Measurements from ENCODE around the gene CHST6.

Gene CHST6

DNA sequence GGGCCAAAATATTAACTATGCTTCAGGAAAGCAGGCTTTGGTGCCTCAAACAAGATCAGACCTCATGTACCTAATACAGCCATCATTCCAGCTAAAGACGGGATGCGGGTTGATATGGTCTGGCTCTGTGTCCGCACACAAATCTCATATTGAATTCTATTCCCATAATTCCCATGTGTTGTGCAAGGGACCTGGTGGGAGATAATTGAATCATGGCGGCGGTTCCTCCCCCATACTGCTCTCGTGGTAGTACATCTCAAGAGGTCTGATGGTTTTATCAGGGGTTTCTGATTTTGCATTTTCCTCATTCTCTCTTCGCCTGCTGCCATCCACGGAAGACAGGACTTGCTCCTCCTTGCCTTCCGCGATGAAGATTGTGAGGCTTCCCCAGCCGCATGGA, 19.1 kb upstream of the CHST6 start:
- Histone ChIP-seq H2AK5ac (ENCODE audit: low read depth, low read length) (no peak overlapping the region), H3K4me1 (ENCODE audit: control insufficient read depth in 2 of 2, insufficient read depth in 1 of 2, low read depth in 1 of 2, low read length in 2 of 2) (peaks cover 0 to 4% of the 10 kb centered on the region in 2 donors), H2BK12ac (ENCODE audit: low read length) (no peak overlapping the region), H2BK15ac (ENCODE audit: low read length) (no peak overlapping the region), H4K8ac (ENCODE audit: low read depth, low read length) (no peak overlapping the region), H3K79me1 (ENCODE audit: low read depth, low read length) (no peaks in the 10 kb centered on the region), H3K36me3 (replicated peaks in 1 of 2; ENCODE audit: control insufficient read depth in 2 of 2, insufficient read depth in 2 of 2, low read length in 2 of 2) (no peaks in the 10 kb centered on the region), H3K4me2 (ENCODE audit: insufficient read depth, low read length, poor library complexity, severe bottlenecking) (no peak overlapping the region), H3K18ac (ENCODE audit: low read length) (no peak overlapping the region), H3K4ac (ENCODE audit: low read length) (no peak overlapping the region), H4K91ac (ENCODE audit: low read depth, low read length, poor library complexity) (no peak overlapping the region), H3K9ac (ENCODE audit: low read depth, low read length, poor library complexity) (no peak overlapping the region), H2BK120ac (ENCODE audit: low read depth, low read length) (no peak overlapping the region), H3K23ac (ENCODE audit: low read depth, low read length, poor library complexity) (no peak overlapping the region), H2BK5ac (ENCODE audit: low read length) (no peak overlapping the region), H3K9me3 (replicated peaks in 1 of 2; ENCODE audit: control insufficient read depth in 2 of 2, insufficient read depth in 1 of 2, low read depth in 1 of 2, low read length in 2 of 2) (peaks cover 0 to 1% of the 10 kb centered on the region in 2 donors), H2AFZ (ENCODE audit: low read length) (no peak overlapping the region), H3K4me3 (ENCODE audit: low read length in 2 of 2) (no peak overlapping the region), H3K27me3 (ENCODE audit: control insufficient read depth in 3 of 3, insufficient read depth in 3 of 3, low read depth in 1 of 3, low read length in 3 of 3) (no peaks in the 10 kb centered on the region), H3K27ac (replicated peaks; ENCODE audit: low read length) (no peak overlapping the region), H3K14ac (ENCODE audit: low read length) (no peak overlapping the region)
- no peak for DNase-seq (ENCODE audit: low spot score)
- WGBS, 2 donors (ENCODE audit: extremely low coverage in 2 of 2, insufficient read length in 2 of 2, insufficient replicate concordance in 1 of 2), result no CpG with 5 or more reads among the region's 11 CpGs

DNA sequence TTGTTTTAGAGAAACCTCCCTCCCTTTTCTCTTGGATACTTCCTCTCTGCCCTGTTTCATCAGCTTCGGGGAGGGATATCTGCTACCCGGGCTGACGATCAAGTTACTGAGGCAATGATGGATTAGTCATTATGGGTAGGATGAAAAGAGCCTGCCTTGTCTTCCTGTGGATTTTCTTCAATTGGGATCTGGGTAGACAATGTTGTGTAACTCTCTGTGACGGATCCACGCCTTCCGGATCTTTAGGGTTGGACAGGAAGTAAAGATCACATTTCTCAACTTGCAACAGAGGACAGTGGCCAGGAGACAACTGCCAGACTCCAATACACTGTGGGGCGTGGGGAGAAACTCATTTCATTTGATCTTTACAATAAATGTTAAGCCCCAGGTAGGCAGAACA, 11.3 kb upstream of the CHST6 start:
- Histone ChIP-seq H2BK15ac (ENCODE audit: low read length) (no peak overlapping the region), H3K9me3 (replicated peaks in 1 of 2; ENCODE audit: control insufficient read depth in 2 of 2, insufficient read depth in 1 of 2, low read depth in 1 of 2, low read length in 2 of 2) (no peaks in the 10 kb centered on the region), H2AK5ac (ENCODE audit: low read depth, low read length) (no peak overlapping the region), H4K8ac (ENCODE audit: low read depth, low read length) (no peak overlapping the region), H3K18ac (ENCODE audit: low read length) (no peak overlapping the region), H2AFZ (ENCODE audit: low read length) (peak overlapping the region; percentile 26), H2BK12ac (ENCODE audit: low read length) (no peak overlapping the region), H3K4ac (ENCODE audit: low read length) (no peak overlapping the region), H3K4me3 (ENCODE audit: low read length in 2 of 2) (no peak overlapping the region), H3K36me3 (replicated peaks in 1 of 2; ENCODE audit: control insufficient read depth in 2 of 2, insufficient read depth in 2 of 2, low read length in 2 of 2) (no peaks in the 10 kb centered on the region), H3K4me2 (ENCODE audit: insufficient read depth, low read length, poor library complexity, severe bottlenecking) (no peak overlapping the region), H3K27me3 (ENCODE audit: control insufficient read depth in 3 of 3, insufficient read depth in 3 of 3, low read depth in 1 of 3, low read length in 3 of 3) (no peaks in the 10 kb centered on the region), H2BK5ac (ENCODE audit: low read length) (no peak overlapping the region), H3K9ac (ENCODE audit: low read depth, low read length, poor library complexity) (no peak overlapping the region), H2BK120ac (ENCODE audit: low read depth, low read length) (no peak overlapping the region), H3K23ac (ENCODE audit: low read depth, low read length, poor library complexity) (no peak overlapping the region), H3K4me1 (ENCODE audit: control insufficient read depth in 2 of 2, insufficient read depth in 1 of 2, low read depth in 1 of 2, low read length in 2 of 2) (peaks cover 0 to 4% of the 10 kb centered on the region in 2 donors), H3K79me1 (ENCODE audit: low read depth, low read length) (no peaks in the 10 kb centered on the region), H3K14ac (ENCODE audit: low read length) (no peak overlapping the region), H3K27ac (replicated peaks; ENCODE audit: low read length) (no peak overlapping the region), H4K91ac (ENCODE audit: low read depth, low read length, poor library complexity) (no peak overlapping the region)
- WGBS, 2 donors (ENCODE audit: extremely low coverage in 2 of 2, insufficient read length in 2 of 2, insufficient replicate concordance in 1 of 2), result no CpG with 5 or more reads among the region's 7 CpGs
- no peak for DNase-seq (ENCODE audit: low spot score)

DNA sequence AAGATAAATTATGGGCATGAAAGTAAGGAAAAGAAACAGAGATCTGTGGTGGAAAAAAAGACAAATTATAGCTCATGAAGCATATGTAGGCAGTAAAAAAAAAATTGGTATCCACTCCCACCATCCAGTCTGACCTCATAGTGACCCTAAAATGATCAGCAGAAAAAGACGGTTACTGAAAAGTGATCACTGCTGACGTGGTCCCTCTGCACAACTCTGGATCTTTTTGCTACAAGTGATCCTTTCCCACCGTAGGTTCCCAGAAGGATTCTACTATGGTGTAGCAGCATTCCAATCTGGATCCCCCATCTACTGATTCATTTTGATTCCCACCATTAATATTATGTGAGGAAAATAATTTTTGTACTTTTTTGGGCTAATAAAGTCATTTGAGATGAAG, 10.9 kb upstream of the CHST6 start:
- Histone ChIP-seq H2BK12ac (ENCODE audit: low read length) (no peak overlapping the region), H3K79me1 (ENCODE audit: low read depth, low read length) (no peaks in the 10 kb centered on the region), H2AFZ (ENCODE audit: low read length) (peak overlapping the region; percentile 26), H3K9ac (ENCODE audit: low read depth, low read length, poor library complexity) (no peak overlapping the region), H3K4me1 (ENCODE audit: control insufficient read depth in 2 of 2, insufficient read depth in 1 of 2, low read depth in 1 of 2, low read length in 2 of 2) (peaks cover 0 to 4% of the 10 kb centered on the region in 2 donors), H3K4me2 (ENCODE audit: insufficient read depth, low read length, poor library complexity, severe bottlenecking) (no peak overlapping the region), H3K4ac (ENCODE audit: low read length) (no peak overlapping the region), H2AK5ac (ENCODE audit: low read depth, low read length) (no peak overlapping the region), H4K8ac (ENCODE audit: low read depth, low read length) (no peak overlapping the region), H3K4me3 (ENCODE audit: low read length in 2 of 2) (no peak overlapping the region), H3K18ac (ENCODE audit: low read length) (no peak overlapping the region), H2BK15ac (ENCODE audit: low read length) (no peak overlapping the region), H3K27me3 (ENCODE audit: control insufficient read depth in 3 of 3, insufficient read depth in 3 of 3, low read depth in 1 of 3, low read length in 3 of 3) (peaks cover 0 to 1% (median 0%) of the 10 kb centered on the region in 3 experiments), H3K23ac (ENCODE audit: low read depth, low read length, poor library complexity) (no peak overlapping the region), H2BK120ac (ENCODE audit: low read depth, low read length) (no peak overlapping the region), H2BK5ac (ENCODE audit: low read length) (no peak overlapping the region), H4K91ac (ENCODE audit: low read depth, low read length, poor library complexity) (no peak overlapping the region), H3K9me3 (replicated peaks in 1 of 2; ENCODE audit: control insufficient read depth in 2 of 2, insufficient read depth in 1 of 2, low read depth in 1 of 2, low read length in 2 of 2) (no peaks in the 10 kb centered on the region), H3K27ac (replicated peaks; ENCODE audit: low read length) (no peak overlapping the region), H3K36me3 (replicated peaks in 1 of 2; ENCODE audit: control insufficient read depth in 2 of 2, insufficient read depth in 2 of 2, low read length in 2 of 2) (no peaks in the 10 kb centered on the region), H3K14ac (ENCODE audit: low read length) (no peak overlapping the region)
- DNase-seq (ENCODE audit: low spot score), result no peak
- no CpG with 5 or more reads among the region's 3 CpGs for WGBS, 2 donors (ENCODE audit: extremely low coverage in 2 of 2, insufficient read length in 2 of 2, insufficient replicate concordance in 1 of 2)

DNA sequence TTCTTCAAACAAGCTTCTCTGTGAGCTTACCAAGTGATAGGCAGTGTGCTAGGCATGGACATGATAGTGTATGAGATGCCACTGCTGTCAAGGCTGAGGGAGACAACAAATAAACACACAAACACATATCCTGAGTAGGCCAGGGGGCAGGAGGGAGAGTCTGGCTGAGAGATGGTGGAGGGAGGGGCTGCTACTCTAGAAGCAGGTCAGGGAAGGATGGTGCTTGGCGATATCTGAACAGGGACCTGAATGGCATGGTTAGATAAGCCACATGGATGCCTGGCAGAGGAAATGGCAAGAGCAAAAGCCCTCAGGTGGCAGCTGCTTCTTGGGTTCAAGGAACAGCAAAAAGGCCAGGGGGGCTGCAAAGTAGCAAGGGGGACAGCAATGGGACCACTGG, 8.6 kb upstream of the CHST6 start:
- H2BK5ac ChIP-seq (ENCODE audit: low read length), result no peak overlapping the region
- no peak overlapping the region for H4K91ac ChIP-seq (ENCODE audit: low read depth, low read length, poor library complexity)
- no peak overlapping the region for H3K27ac ChIP-seq (replicated peaks; ENCODE audit: low read length)
- peaks cover 0 to 3% of the 10 kb centered on the region in 2 donors for H3K9me3 ChIP-seq (replicated peaks in 1 of 2; ENCODE audit: control insufficient read depth in 2 of 2, insufficient read depth in 1 of 2, low read depth in 1 of 2, low read length in 2 of 2)
- no peak overlapping the region for H2AK5ac ChIP-seq (ENCODE audit: low read depth, low read length)
- no peak overlapping the region for H3K23ac ChIP-seq (ENCODE audit: low read depth, low read length, poor library complexity)
- peaks cover 0 to 10% (median 0%) of the 10 kb centered on the region in 3 experiments for H3K27me3 ChIP-seq (ENCODE audit: control insufficient read depth in 3 of 3, insufficient read depth in 3 of 3, low read depth in 1 of 3, low read length in 3 of 3)
- H3K79me1 ChIP-seq (ENCODE audit: low read depth, low read length), result no peaks in the 10 kb centered on the region
- H3K4me2 ChIP-seq (ENCODE audit: insufficient read depth, low read length, poor library complexity, severe bottlenecking), result no peak overlapping the region
- H3K4ac ChIP-seq (ENCODE audit: low read length), result no peak overlapping the region
- no peak overlapping the region for H2AFZ ChIP-seq (ENCODE audit: low read length)
- H2BK12ac ChIP-seq (ENCODE audit: low read length), result no peak overlapping the region
- no peak overlapping the region for H3K9ac ChIP-seq (ENCODE audit: low read depth, low read length, poor library complexity)
- no peak for DNase-seq (ENCODE audit: low spot score)
- H4K8ac ChIP-seq (ENCODE audit: low read depth, low read length), result no peak overlapping the region
- H3K18ac ChIP-seq (ENCODE audit: low read length), result no peak overlapping the region
- peaks cover 0 to 4% of the 10 kb centered on the region in 2 donors for H3K4me1 ChIP-seq (ENCODE audit: control insufficient read depth in 2 of 2, insufficient read depth in 1 of 2, low read depth in 1 of 2, low read length in 2 of 2)
- no peak overlapping the region for H3K4me3 ChIP-seq (ENCODE audit: low read length in 2 of 2)
- no peak overlapping the region for H3K14ac ChIP-seq (ENCODE audit: low read length)
- H2BK15ac ChIP-seq (ENCODE audit: low read length), result no peak overlapping the region
- WGBS, 2 donors (ENCODE audit: extremely low coverage in 2 of 2, insufficient read length in 2 of 2, insufficient replicate concordance in 1 of 2), result no CpG with 5 or more reads among the region's 1 CpG
- H2BK120ac ChIP-seq (ENCODE audit: low read depth, low read length), result no peak overlapping the region
- H3K36me3 ChIP-seq (replicated peaks in 1 of 2; ENCODE audit: control insufficient read depth in 2 of 2, insufficient read depth in 2 of 2, low read length in 2 of 2), result no peaks in the 10 kb centered on the region

Data from neuronal stem cell (in vitro differentiated cells).